Psoas muscle (tissue), 8 donors: ENCODE measurements around the gene NRCAM. TPM values are rescaled to one million over a fixed set of nuclear protein-coding genes. Genes with fewer than 3 reads are reported as not detected.

Experiments
- ATAC-seq, 4 donors: fragments of 200-7000 bp; cut with Tn5 transposase; one replicate each; pipeline ENCODE4 v1.9.1; 2020; ENCODE audit warnings: moderate library complexity in 3 of 4, mild to moderate bottlenecking in 2 of 4
- DNase-seq, 2 donors: peaks; one replicate each; pipeline ENCODE4 v3.0.0-alpha.2; 2020
- H3K27ac ChIP-seq: fragments of 200-600 bp; one replicate; pipeline ENCODE4 v1.8.0; 2022
- H3K27me3 ChIP-seq, 3 donors: fragments of 200-600 bp in 1 of 3; one replicate each; pipeline versions ENCODE4 v1.6.1 to v1.8.0; 2013 to 2022; ENCODE audit warnings: low read length in 2 of 3, mild to moderate bottlenecking in 2 of 3, moderate library complexity in 1 of 3; ENCODE audit not compliant: insufficient read depth in 3 of 3
- H3K36me3 ChIP-seq, 2 donors: fragments of 200-600 bp in 1 of 2; one replicate each; pipeline versions ENCODE4 v1.6.1 to v1.8.0; 2013 to 2022; ENCODE audit warnings: low read depth in 1 of 2, mild to moderate bottlenecking in 1 of 2, moderate library complexity in 1 of 2; ENCODE audit not compliant: insufficient read depth in 1 of 2
- H3K4me1 ChIP-seq: fragments of 200-600 bp; one replicate; pipeline ENCODE4 v1.8.0; 2022
- H3K4me3 ChIP-seq: fragments of 200-600 bp; one replicate; pipeline ENCODE4 v1.8.0; 2022; ENCODE audit warnings: mild to moderate bottlenecking
- H3K9me3 ChIP-seq: fragments of 200-600 bp; one replicate; pipeline ENCODE4 v1.8.0; 2022
- WGBS, 3 donors: extraction: QIAGEN DNeasy Blood & Tissue Kit; methylation state at CpG; one replicate each; pipeline versions ENCODE4 v1.1.6 to v1.1.7; 2013; 5-methylcytosine and 5-hydroxymethylcytosine counted together
- intact Hi-C, 2 donors: fragments of 100-400 bp; cut with DNase I; formaldehyde crosslinking; loops; one replicate each; pipeline versions ENCODE4 v1.11.0 to v1.14.2; 2022
- polyA plus RNA-seq, 3 donors: library from polyadenylated mRNA; stranded (reverse); fragments of 200-250 nt; gene quantifications; one replicate each; pipeline ENCODE4 v1.2.3, GENCODE V29; 2013
- total RNA-seq, 4 donors: library from RNA; stranded (reverse); fragmentation: NEBNext Ultra II Directional in 2 of 4; extraction: Animal tissue kit (Norgen Biotek cat#: 25700) in 2 of 4; gene quantifications; one replicate each; pipeline versions ENCODE4 v1.2.1 to v1.2.4, GENCODE V29; 2021 to 2023
- TF ChIP-seq, protein P1 (sequence below): fragments of 200-600 bp; IDR thresholded peaks from one replicate; pipeline ENCODE4 v1.8.0; 2022; ENCODE audit warnings: antibody characterized with exemption
- donor health status: healthy with polysubstance abuse.
- donor health status: DM: no; HTN: no; CAD: no; lungs with moderate emphysema.
- donor health status: Bipolar disorder and iron deficiency.
- donor health status: healthy.
- donor health status: DM: yes; HTN: yes; CAD: no.
- donor health status: DM: no; HTN: no; CAD: no.
- donor health status: DM: no; HTN: no; CAD: no.
- donor health status: DM: yes; HTN: yes; CAD: no.

The NRCAM gene
- total and polyA plus RNA-seq, 7 donors, result 0.06 to 1.8 (median 0.55) TPM

DNA sequence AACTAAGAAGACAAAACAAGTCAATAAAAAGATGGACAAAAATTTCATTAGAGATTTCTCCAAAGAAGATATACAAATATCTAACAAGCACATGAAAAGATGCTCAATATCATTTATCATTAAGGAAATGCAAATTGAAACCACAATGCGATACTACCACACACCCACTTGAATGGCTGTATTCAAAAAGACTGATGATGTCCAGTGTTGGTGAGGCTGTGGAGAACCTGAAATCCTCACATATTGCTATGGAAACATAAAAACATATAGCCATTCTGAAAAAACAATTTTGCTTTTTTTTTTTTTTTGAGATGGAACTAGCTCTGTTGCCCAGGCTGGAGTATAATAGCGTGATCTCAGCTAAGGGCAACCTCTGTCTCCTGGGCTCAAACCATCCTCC lies 202.0 kb downstream of the NRCAM start:
- ATAC-seq (no peak), DNase-seq (no peak)
- H3K27me3 ChIP-seq, result no peaks in the 10 kb centered on the region
- no peaks in the 10 kb centered on the region for H3K4me1 ChIP-seq
- H3K36me3 ChIP-seq, result no peaks in the 10 kb centered on the region
- no peaks in the 10 kb centered on the region for H3K9me3 ChIP-seq
- H3K4me3 ChIP-seq, result no peak overlapping the region
- WGBS, 3 donors, result 95 to 98% (median 96%) methylated on average over 2 of the region's 2 CpGs
- intact Hi-C loops, result no loop called here
- no peak overlapping the region for H3K27ac ChIP-seq
- TF ChIP-seq, protein P1, sequence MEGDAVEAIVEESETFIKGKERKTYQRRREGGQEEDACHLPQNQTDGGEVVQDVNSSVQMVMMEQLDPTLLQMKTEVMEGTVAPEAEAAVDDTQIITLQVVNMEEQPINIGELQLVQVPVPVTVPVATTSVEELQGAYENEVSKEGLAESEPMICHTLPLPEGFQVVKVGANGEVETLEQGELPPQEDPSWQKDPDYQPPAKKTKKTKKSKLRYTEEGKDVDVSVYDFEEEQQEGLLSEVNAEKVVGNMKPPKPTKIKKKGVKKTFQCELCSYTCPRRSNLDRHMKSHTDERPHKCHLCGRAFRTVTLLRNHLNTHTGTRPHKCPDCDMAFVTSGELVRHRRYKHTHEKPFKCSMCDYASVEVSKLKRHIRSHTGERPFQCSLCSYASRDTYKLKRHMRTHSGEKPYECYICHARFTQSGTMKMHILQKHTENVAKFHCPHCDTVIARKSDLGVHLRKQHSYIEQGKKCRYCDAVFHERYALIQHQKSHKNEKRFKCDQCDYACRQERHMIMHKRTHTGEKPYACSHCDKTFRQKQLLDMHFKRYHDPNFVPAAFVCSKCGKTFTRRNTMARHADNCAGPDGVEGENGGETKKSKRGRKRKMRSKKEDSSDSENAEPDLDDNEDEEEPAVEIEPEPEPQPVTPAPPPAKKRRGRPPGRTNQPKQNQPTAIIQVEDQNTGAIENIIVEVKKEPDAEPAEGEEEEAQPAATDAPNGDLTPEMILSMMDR, result no peak

DNA sequence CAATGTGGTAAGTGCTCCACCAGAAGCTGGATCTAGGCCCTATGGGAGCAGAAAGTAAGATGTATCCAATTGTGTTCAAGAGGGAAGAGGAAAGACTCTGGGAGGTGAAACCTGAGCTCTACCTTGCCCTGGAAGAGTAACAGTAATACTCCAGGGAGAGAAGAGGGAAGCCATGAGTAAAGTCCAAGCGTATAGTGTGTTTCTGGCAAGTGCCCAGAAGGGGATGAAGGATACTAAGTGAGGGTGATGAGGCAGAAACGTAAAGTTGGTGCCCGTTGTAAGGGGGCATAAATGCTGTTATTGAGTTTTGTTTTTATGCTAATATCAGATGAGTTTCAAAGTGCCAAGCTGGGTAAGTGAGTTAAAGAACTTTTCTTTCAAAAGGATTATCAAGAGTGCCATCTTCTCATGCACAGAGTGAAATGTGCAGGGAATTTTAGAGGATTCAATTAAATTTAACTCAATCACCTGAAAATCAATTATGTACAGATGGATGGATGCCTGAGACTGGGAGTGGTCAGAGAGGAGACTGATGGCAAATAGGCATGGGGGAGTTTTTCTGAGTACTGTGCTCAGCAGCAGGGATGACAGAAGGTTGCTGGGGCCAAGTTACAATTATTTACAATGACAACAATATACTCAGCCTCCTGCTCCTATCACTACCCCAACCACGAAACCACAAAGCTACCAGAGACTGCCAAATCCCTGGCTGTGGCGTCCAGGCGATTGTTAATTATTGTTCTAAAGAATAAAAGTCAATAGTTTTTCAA lies 202.8 kb downstream of the NRCAM start:
- TF ChIP-seq, protein P1, result no peak
- 58 to 66% (median 59%) methylated on average over 6 of the region's 6 CpGs for WGBS, 3 donors
- no peak overlapping the region for H3K27ac ChIP-seq
- ATAC-seq, result no peak
- no peaks in the 10 kb centered on the region for H3K36me3 ChIP-seq
- no peaks in the 10 kb centered on the region for H3K9me3 ChIP-seq
- H3K4me3 ChIP-seq, result no peak overlapping the region
- no peak for DNase-seq
- intact Hi-C loops, result no loop called here
- no peaks in the 10 kb centered on the region for H3K4me1 ChIP-seq
- H3K27me3 ChIP-seq, result no peaks in the 10 kb centered on the region

DNA sequence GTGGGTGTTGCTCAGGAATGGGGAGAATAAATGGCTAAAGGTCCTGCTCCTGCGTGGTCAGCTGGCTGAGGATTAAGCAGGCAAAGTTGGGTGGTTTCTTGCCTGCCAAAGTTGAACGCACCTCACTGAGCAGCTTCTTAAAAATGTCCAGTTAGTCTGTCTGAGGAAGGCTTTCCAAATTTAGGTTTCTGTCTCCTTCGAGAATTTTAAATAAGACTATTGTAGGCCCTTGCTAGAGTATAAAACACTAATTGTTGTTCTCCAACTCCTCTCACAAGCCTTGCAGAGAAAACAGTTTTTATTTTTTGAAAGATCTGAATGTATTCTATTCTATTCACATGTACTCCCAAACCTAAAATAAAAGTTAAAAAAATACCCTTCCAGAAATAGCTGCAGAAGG lies 204.1 kb downstream of the NRCAM start:
- DNase-seq (no peak), ATAC-seq (no peak)
- Histone ChIP-seq H3K36me3 (no peaks in the 10 kb centered on the region), H3K9me3 (no peaks in the 10 kb centered on the region), H3K4me1 (no peaks in the 10 kb centered on the region), H3K4me3 (no peak overlapping the region), H3K27me3 (no peaks in the 10 kb centered on the region), H3K27ac (no peak overlapping the region)
- TF ChIP-seq, protein P1, result no peak
- intact Hi-C loops, result no loop called here
- WGBS, 3 donors, result 51 to 61% (median 57%) methylated on average over 3 of the region's 3 CpGs

DNA sequence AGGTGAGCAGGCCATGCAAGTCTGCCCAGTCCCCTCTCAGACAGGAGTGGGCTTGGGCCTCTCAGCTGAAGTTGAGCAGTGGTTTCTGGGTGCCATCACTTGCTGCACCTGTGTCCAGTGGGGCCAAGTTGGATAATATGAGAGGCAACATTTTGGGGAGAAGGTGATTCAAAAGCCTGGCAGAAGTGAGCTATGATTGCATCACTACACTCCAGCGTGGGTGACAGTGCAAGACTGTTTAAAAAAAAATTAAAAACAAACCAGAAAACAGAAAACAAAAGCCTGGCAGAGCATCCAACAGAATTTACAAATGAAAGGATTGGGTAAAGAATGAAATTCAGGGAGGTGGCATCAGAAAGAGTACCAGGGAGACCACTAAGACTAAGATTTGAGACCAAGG lies 204.5 kb downstream of the NRCAM start:
- no peak for ATAC-seq
- intact Hi-C loops, result no loop called here
- no peak overlapping the region for H3K4me3 ChIP-seq
- H3K36me3 ChIP-seq, result no peaks in the 10 kb centered on the region
- WGBS, 3 donors, result 31 to 66% (median 39%) methylated on average over 1 of the region's 1 CpG
- no peak for DNase-seq
- H3K4me1 ChIP-seq, result no peaks in the 10 kb centered on the region
- H3K9me3 ChIP-seq, result no peaks in the 10 kb centered on the region
- H3K27ac ChIP-seq, result no peak overlapping the region
- TF ChIP-seq, protein P1, result no peak
- no peaks in the 10 kb centered on the region for H3K27me3 ChIP-seq

DNA sequence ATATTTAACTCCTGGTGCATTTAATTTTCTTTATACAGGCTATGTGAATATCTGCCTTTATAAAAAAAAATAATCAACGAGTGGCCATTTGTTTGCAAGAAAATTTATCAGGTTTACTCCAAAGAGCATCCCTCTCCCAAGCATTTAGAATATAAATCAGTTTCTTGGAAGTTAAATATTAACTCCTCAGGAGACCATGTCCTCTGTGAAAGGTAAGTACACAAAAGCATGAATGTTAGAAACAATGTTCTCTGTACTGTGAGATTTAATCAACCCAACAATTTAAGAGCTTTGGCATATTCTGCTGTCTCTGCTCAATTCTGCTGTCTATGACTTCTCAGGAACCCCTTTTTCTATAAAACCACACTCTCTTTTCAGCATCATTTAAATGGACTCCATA lies 206.8 kb downstream of the NRCAM start:
- no peak for DNase-seq
- Histone ChIP-seq H3K27ac (no peak overlapping the region), H3K36me3 (no peaks in the 10 kb centered on the region), H3K27me3 (no peaks in the 10 kb centered on the region), H3K4me3 (no peak overlapping the region), H3K9me3 (no peaks in the 10 kb centered on the region), H3K4me1 (no peaks in the 10 kb centered on the region)
- WGBS, 3 donors, result 69 to 82% (median 78%) methylated on average over 1 of the region's 1 CpG
- intact Hi-C loops, result no loop called here
- no peak for ATAC-seq
- TF ChIP-seq, protein P1, result no peak
